Raji (cell line): ENCODE results near the gene PHRF1.
A peak's percentile ranks its signal among the peaks of the same experiment; 100 is the strongest.

Experiments
- POLR2A ChIP-seq: IDR thresholded peaks from 2 replicates; pipeline ENCODE4 v1.6.1; 2011; ENCODE audit warnings: low read depth, low read length, control low read depth; ENCODE audit not compliant: insufficient read depth

PHRF1 gene

GRCh38 chr11:609341-609811 lies 33.1 kb downstream of the PHRF1 start:
- no peak for TF ChIP-seq POLR2A

- TF ChIP-seq POLR2A: no peak
Measured at GRCh38 chr11:610146-610801, 34.0 kb downstream of the PHRF1 start.

GRCh38 chr11:611001-611996 lies 35.0 kb downstream of the PHRF1 start:
- no peak for TF ChIP-seq POLR2A

GRCh38 chr11:612201-612960 lies 36.1 kb downstream of the PHRF1 start:
- TF ChIP-seq POLR2A: no peak

- no peak for TF ChIP-seq POLR2A
Measured at GRCh38 chr11:612961-613300, 36.7 kb downstream of the PHRF1 start.

- TF ChIP-seq POLR2A: no peak
Measured at GRCh38 chr11:613369-613968, 37.2 kb downstream of the PHRF1 start.

GRCh38 chr11:614021-614622 lies 37.9 kb downstream of the PHRF1 start:
- no peak for TF ChIP-seq POLR2A

GRCh38 chr11:614623-615503 lies 38.6 kb downstream of the PHRF1 start:
- TF ChIP-seq POLR2A: no peak

GRCh38 chr11:615504-616319 lies 39.4 kb downstream of the PHRF1 start, which contains the start of gene IRF7:
IRF7 (minus strand) TSS chr11:615950; CDS start chr11:615364, 586 bp downstream.
- peak; percentile 69 for TF ChIP-seq POLR2A

GRCh38 chr11:616320-617198 lies 40.3 kb downstream of the PHRF1 start:
- TF ChIP-seq POLR2A: no peak

GRCh38 chr11:617199-617911 lies 41.1 kb downstream of the PHRF1 start:
- no peak for TF ChIP-seq POLR2A

GRCh38 chr11:617912-618682 lies 41.8 kb downstream of the PHRF1 start:
- TF ChIP-seq POLR2A: no peak
